CD4-positive, alpha-beta T cell treated with Interleukin-15 for 1 hour (primary cell): ENCODE data around the gene SYTL2.

Experiments
- DNase-seq: peaks from one replicate; pipeline ENCODE4 v3.0.0-alpha.2; 2020

Gene SYTL2

DNA sequence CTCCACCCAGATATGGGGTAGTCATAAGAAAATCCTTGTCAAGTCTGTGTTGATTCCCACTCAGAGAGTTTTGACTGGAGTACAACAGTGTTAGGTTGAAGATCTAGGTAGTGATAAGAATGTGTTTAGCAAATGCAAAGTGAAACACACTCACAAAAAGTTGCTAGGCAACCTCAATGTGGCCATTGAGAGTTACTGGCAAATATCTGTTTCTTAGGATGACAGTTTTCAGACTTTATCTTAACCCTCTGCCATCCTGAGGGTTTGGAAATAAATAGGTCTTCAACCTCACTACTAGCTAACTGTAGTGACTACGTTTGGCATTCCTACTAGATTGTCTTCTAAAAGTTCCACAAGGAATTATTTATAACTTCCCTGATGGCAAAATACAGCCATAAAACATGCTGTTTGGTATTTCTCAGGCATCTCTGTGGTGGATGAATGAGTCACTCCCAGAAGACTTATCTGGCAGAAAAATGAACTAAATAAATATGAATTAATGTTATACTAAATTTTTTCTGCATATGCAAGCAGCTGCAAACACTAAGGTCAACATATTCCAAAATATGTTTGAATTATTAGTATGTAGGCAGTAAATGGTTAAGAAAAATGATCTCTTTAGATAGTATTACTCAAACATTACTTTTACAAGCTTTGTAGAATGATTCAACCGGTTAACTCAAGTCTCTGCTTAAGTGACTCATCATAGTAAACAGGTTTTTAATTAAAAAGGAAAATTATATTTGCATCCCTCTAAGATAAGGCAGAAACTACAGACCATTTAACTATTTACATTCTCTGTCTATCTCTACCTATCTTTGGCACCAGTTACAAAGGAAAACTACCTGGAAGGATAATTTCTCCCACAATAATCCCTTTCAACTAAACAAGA, 17.1 kb upstream of the SYTL2 start:
- DNase-seq: no peak

- DNase-seq: no peak
These were observed 15.3 kb upstream of the SYTL2 start for GRCh38 chr11:85826116-85826855.

DNA sequence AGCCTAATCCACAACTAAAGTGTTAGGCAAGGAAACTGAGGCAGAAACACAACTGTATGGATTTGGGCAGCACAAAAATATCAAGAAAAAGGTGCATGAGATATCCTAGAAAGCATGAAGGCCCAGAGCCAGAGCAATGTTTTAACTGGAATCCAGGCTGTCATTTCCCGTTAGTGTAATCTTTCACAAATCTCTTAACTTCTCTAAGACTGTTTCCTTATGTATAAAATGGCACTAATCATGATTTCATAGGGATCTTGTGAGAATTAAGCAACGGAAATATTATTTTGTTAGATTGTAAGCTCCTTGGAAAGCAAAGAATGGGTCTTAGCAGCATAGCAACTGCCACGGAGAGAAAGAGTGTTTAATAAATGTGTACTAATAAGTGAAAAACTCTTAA, 14.7 kb upstream of the SYTL2 start:
- no peak for DNase-seq

GRCh38 chr11:85823816-85824215, 12.9 kb upstream of the SYTL2 start:
- peak; percentile 77 for DNase-seq

- no peak for DNase-seq
These were observed 11.9 kb upstream of the SYTL2 start for GRCh38 chr11:85822814-85823213.

DNA sequence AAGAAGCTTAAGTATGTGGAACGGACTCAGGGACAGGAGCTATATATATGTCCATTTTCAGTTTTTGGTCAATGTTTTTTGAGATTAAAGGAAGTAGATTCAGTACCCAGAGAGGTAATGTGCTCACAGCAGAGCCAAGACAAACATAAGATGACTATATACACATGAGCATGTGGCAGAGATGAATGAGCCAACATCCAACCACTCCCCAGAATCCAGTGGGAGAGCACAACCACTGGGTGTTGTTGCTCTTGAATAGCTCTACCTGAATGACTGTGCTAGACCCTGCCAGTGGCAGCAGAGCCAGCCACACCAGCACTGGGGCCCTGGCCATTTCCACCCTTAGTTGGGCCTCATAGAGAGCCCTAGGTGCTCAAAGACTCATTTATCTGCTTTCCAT, 10.7 kb upstream of the SYTL2 start:
- no peak for DNase-seq

DNA sequence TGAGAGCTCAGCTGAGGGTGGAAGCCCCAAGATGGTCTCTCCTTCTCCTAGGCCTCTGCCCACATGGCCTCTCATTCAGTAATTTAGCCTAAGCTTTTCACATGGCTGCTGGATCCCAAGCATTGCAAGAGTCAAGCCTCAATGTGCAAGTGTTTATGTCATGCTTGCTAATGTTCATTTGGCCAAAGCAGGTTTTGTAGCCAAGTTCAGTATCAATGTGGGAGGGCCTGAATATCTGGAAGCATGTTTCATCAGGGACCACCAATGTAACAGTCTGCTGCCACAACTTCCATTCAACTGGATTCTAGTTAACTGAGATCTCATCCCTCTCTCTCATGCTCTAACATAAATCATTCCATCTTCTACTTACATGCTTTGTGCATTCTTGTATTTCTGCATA, 8.5 kb upstream of the SYTL2 start:
- no peak for DNase-seq

- no peak for DNase-seq
These were observed 4.4 kb upstream of the SYTL2 start for GRCh38 chr11:85815186-85815931.

DNA sequence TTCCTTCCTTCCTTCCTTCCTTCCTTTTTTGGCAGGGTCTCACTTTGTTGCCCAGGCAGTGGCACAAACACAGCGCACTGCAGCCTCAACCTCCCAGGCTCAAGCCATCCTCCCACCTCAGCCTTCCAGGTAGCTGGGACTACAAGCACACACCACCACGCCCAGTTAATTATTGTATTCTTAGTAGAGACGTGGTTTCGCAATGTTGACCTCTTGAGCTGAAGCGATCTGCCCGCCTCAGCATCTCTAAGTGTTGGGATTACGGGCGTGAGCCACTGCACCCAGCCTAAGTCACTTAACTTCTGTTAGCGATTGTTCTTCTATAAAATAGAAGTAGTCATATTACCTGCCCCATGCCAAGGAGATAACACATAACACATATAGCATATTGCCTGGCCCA, 2.8 kb upstream of the SYTL2 start:
- no peak for DNase-seq

DNA sequence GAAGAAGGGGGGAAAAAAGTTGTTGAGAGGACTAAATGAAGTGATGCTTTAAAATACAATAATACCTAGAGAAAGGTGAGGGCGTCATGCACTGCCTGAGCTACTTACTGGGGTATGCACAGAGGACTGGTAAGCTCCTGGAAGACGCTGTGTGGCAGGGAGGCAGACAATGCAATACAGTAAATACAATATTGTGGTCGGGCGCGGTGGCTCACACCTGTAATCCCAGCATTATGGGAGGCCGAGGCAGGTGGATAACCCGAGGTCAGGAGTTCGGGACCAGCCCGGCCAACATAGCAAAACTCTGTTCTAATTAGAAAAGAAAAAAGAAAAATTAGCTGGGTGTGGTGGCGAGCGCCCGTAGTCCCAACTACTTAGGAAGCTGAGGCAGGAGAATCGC, 683 bp upstream of the SYTL2 start:
- DNase-seq: no peak

- no peak for DNase-seq
These were observed 445 bp downstream of the SYTL2 start for GRCh38 chr11:85810521-85810870.

- peak; percentile 25 for DNase-seq
These were observed 1.1 kb downstream of the SYTL2 start for GRCh38 chr11:85809863-85810262.

DNA sequence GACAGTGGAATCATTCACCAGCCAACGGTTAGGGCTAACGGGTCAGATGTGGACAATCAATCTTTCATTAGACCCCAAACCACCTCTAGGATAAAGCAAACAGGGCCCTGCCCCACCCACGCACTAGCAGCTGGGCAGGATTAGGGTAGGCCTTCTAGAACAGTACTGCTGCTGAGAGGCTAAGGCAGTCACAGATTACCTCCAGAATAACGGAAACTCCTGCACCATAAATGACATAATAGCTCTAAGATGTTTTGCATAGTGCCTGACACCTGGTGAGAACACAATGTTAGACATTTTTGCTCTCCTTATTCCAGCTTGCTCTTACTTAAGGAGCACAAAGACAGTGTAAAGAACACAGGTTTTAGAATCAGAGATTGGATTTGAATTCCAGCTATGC, 1.8 kb downstream of the SYTL2 start:
- DNase-seq: no peak

- no peak for DNase-seq
These were observed 4.1 kb downstream of the SYTL2 start for GRCh38 chr11:85806876-85807275.

- no peak for DNase-seq
These were observed 4.9 kb downstream of the SYTL2 start for GRCh38 chr11:85806016-85806415.

DNA sequence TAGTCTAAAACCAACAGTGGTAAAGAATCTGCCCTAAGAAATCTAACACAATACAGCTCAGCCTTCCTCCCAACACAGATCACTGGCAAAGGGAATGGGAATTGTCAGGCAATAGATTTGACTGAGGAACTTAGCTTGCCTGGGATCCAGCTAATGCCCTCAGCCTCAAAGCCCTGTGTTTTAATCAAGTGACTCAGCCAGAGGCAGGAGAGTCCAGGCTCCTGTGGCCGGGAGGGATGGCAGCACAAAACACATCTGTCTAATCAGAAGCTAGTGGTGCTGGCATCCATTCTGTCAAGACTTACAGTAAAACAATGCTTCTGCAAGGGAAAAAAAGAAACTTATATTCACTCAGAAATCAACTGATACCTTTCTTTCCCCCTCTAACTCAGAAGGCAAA, 5.6 kb downstream of the SYTL2 start:
- no peak for DNase-seq

- no peak for DNase-seq
These were observed 7.0 kb downstream of the SYTL2 start for GRCh38 chr11:85803920-85804319.

- DNase-seq: no peak
These were observed 7.6 kb downstream of the SYTL2 start for GRCh38 chr11:85803303-85803702.

DNA sequence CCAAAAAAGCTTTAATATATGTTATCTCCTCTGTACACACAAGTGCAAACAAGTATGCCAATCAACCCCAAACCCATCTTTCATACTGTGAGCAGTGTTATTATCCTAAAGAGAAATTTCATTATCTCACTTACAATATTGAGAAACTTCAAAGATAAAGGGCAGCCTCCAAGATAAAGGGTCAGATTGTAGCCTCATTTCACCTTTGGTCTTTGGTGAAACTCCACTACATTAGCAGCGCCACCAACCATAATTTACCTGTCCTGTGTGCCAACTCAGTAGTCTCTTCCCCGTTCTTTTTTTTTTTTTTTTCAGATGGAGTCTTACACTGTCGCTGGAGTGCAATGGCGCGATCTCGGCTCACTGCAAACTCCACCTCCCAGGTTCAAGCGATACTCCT, 9.4 kb downstream of the SYTL2 start:
- no peak for DNase-seq

GRCh38 chr11:85800595-85801342, 10.2 kb downstream of the SYTL2 start:
- DNase-seq: no peak

- DNase-seq: no peak
These were observed 11.8 kb downstream of the SYTL2 start for GRCh38 chr11:85799142-85799541.

DNA sequence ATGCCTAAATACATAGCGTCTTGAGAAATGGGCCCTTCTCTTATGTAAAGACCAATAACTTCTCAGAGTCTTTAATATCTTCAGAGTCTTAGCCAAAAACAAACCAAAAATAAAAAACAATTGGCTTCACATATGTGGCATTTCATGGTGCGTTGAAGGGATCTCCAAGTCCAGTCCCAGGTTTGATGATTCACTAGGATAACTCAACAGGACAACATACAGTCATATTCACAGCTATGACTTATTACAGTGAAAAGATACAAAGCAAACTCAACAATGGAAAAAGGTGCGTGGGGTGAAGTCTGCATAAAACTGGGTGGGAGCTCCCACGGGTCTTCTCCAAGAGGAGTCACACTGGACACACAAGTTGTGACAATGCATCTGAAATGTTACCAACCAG, 12.6 kb downstream of the SYTL2 start:
- no peak for DNase-seq
